Stimulated activated CD4-positive, alpha-beta T cell treated with anti-CD3 and anti-CD28 coated beads, Interleukin-15, amount 100 ng/mL, for 24 hours (primary cell): Measurements from ENCODE around the gene SMG1.
"Not testable (repeated sequence)": the region's sequence is repeated elsewhere in the genome, so short reads cannot be mapped to it uniquely, and the experiment has no call there.

Experiments
- DNase-seq: peaks from one replicate; pipeline ENCODE4 v3.0.0-alpha.2; 2020

The SMG1 gene

GRCh38 chr16:18932243-18932987 lies 6.2 kb upstream of the SMG1 start:
- DNase-seq = no peak

DNA sequence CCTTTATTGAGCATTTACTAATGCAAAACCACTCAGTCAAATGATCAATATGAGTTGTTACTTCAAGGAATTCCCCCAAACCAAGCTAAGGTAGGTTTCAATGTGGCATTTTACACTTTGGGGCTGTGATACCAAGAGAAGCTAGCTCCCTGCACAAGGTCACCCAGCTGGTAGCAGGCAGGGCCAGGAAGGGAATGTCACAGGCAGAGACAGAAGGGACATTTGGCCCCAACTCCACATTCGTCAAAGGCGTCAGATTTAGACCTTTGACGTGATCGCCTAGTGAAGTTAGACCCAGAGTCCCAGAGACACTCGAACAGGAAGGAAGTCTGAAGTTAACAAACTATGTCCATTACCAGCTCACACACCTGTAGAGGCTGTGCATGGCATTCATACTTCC lies 5.5 kb upstream of the SMG1 start:
- no peak for DNase-seq

DNA sequence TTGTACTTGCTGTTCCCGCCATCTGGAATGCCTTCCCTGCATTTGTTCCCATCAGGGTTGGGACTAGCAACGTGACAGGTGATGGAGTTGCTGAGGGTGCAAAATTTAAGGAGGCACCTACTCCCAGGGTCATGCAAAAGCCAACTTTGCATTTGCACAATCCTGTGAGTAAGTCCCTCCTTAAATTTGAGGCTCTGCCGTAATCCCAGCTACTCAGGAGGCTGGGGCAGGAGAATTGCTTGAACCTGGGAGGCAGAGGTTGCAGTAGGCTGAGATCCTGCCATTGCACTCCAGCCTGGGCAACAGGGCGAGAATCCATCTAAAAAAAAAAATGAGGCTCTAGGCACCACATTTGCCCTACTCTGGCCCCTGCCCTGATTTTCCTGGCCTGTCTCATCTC lies 3.9 kb upstream of the SMG1 start:
- DNase-seq = not testable (repeated sequence)

DNA sequence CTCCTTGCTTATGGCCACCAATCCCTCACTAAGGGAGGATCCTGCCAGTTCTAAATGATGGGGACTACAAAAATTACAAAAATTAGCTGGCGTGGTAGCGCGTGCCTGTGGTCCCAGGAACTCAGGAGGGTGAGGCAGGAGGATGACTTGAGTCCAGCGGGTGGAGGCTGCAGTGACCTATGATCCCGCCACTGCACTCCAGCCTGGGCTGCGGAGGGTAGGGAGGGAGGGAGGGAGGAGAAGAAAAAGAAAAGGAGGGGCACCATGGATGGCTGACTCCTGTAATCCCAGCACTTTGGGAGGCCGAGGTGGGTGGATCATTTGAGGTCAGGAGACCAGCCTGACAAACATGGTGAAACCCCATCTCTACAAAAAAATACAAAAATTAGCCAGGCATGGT lies 1.9 kb upstream of the SMG1 start:
- DNase-seq = not testable (repeated sequence)

DNA sequence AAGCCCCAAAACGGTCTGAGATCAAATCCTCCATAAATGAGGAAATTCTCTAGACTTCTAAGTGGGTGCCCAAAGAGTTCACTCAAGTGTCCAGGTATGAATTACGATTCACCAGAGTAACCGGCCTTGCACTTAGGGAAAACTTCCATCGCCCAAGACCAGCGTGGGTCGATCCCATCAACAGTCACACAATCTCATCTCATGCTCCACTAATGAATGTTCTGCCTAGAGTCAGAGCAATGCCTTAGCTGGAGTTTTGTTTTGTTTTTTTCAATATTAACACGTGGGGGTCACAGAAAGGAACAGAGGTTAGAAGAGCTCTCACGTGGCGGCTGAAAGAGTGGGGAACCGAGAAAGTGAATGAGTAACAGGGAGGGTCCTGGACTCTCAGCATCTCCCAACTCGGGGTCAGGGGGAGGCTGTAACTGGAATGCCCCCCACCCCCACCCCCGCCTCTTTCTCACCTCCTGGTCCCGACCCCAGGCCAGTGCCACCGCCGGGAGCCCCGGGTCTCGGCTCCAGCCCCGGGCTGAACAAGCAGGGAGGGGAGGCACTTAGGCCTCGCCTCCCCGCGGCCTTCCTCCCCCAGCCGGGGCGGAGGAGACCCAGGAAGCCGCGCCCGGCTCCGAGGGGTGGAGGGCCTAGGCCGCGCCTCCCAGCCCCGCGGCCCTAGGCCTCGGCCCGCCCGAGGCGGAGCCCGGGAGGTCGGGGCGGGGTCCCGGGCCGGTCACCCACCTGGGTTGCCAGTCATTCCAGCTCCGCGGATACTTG lies 808 bp downstream of the SMG1 start:
- DNase-seq = peak; percentile 72

GRCh38 chr16:18923935-18924334 lies 2.3 kb downstream of the SMG1 start:
- DNase-seq = not testable (repeated sequence)

DNA sequence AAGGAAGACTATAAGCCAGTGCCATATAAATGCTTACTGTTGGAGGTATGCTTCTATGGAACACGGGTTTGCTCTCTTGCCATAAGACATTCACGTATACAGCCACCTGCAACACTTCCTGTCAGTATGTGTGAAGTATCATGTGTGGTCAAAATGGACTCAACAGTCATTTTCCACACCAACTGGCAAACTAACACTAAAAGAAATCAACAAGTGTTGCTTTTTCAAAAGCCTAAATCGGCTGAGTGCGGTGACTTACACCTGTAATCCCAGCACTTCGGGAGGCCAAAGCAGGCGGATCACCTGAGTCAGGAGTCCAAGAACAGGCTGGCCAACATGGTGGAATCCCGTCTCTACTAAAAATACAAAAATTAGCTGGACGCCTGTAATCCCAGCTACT lies 3.1 kb downstream of the SMG1 start:
- not testable (repeated sequence) for DNase-seq

DNA sequence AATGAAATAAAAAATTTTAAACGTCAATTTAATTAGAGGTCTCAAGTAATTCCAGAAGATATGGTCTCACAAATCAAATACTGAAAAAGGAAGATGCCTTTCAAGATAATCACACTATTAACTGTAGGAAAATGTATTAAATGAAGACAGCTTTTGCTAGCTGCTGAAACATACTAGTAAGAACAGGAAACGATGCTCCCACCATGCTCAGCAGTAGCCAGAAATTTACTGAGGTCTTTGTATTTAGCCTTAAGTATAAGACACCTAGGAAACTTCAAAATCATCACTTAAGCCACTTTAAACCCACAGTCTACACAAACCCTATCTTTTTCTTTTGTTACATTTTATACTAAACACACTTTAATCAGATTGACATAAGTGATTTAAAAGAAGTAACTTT lies 16.6 kb downstream of the SMG1 start:
- DNase-seq = not testable (repeated sequence)

DNA sequence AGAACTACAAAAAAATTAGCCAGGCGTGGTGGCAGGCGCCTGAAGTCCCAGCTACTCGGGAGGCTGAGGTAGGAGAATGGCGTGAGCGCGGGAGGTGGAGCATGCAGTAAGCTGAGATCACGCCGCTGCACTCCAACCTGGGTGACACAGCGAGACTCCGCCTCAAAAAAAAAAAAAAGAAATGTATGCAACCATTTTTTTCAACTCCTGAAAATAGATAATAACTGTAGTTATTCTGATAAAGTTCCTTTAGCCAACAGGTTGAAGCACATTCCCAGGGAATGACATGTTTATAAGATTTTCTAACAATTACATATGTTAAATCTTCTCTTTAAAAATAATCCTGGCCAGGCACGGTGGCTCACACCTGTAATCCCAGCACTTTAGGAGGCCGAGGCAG lies 17.5 kb downstream of the SMG1 start:
- DNase-seq = not testable (repeated sequence)

DNA sequence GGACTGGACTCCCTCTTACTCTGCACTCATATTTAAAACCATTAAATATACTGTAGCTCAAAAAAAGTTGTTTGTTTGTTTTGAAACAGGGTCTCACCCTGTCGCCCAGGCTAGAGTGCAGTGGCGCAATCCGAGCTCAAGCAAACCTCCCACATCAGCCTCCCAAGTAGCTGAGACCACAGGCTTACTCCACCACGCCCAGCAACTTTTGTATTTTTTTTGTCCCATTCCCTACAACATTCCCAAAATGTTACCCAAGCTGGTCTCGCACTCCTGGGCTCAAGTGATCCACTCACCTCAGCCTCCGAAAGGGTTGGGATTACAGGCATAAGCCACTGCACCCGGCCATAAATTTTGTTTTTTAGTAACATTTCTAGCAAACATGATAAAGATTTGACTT lies 23.4 kb downstream of the SMG1 start:
- not testable (repeated sequence) for DNase-seq

GRCh38 chr16:18902044-18902443 lies 24.2 kb downstream of the SMG1 start:
- not testable (repeated sequence) for DNase-seq

DNA sequence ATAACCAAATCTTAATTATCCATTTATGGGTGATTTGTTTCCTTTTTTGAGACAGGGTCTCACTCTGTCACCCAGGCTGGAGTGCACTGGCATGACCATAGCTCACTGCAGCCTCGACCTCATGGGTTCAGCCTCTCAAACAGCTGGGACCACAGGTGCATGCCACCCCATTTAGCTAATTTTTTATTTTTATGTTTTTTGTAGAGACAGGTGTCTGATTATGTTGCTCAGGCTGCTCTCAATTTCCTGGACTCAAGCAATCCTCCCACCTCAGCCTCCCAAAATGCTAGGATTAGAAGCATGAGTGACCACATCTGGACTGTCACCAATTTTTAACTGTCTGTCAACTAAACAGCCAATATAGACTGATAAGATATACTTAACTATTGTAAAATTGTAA lies 25.0 kb downstream of the SMG1 start:
- DNase-seq = not testable (repeated sequence)

DNA sequence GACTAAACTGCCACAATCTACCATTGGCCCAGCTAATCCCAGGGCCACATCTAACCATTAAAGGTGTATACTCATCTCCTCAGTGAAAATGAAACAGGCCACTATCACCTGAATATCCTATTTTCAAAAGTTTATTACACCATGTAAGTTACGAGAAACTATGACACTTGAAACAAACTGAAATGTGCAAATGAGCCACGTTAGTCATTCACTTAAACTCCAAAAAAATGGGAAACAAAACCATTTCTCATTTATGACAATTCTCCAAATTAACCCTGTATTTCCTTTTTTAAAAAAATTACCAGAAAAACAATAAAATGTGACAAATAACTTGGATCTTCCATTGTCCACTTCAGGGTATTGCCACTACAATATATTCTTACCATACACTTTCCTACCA lies 41.8 kb downstream of the SMG1 start:
- DNase-seq = not testable (repeated sequence)

- not testable (repeated sequence) for DNase-seq
Measured at GRCh38 chr16:18877734-18878133, 48.5 kb downstream of the SMG1 start.

GRCh38 chr16:18877259-18877658 lies 48.9 kb downstream of the SMG1 start:
- DNase-seq = not testable (repeated sequence)

DNA sequence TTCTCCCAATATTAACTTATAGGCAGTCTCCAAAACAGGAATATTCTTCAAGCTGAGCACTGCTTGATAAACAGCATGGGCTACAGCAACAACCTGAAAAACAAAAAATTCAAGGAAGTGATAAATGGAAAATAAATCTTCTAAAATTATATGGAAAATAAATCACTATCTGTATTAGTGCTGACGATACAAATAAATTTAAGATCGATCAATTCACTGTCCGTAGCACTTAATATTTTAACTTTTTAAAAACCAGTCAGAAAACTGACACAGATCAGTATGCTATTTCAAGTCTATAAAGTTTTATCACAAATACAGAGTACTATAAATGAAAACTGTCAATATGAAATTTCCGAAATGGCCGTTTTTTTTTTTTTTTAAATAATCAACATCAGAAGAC lies 49.9 kb downstream of the SMG1 start:
- not testable (repeated sequence) for DNase-seq

DNA sequence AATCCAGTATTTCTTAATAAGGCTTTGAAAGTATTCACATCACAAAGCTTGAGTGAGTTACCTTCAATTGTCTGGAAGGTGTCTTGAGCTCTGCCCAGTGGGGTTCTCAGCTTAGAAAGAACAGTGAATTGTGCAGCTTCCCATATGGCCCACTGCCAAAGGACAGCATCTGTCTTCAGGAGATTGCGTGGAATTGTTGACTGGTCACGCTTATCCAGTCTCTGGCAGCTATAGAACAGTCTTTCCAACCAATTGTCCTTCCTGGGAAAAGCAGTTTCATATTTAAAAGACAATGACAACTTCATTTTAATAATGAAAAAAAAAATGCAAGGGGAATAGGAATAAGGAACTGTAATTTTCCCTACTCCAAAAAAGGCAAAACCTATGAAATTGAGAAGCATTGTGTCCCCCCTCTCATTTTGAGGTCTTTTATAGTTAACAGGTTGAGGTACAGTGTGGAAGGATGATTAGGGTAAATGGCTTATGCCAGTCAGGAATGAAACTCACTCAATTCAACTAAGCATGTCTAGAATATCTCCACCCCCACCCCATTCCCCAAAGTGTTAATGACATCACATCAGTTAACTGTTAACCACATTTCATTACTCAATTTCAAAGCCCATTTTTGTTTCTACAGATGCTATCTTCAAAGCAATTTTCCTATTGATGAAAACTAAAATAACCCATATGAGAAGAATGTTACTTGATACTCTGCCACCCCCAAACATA lies 57.0 kb downstream of the SMG1 start:
- not testable (repeated sequence) for DNase-seq

DNA sequence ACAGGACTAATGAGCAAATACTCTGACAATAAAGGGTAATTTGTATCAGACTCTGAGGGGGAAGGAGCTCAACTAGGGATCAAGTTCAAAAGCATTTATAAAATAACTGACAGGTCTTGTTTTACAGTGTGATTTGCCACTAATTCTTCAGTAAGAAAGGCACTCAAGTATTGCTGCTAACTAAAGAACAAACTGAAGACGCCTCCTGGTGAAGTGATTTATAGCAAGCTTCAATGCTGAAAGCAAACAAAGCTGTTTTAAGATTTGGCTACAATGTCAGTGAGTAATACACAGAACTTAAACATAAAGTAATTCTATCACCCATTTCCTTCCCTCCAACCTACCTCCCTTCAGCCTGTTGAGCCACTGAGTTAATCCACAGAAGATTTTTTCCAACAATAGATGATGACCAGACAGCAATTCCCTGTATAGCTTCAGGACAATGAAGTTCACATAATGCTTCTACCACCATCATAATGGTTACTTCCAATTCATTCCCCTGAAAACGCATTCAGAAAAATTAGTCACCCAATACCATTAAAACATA lies 59.9 kb downstream of the SMG1 start:
- not testable (repeated sequence) for DNase-seq

- DNase-seq = not testable (repeated sequence)
Measured at GRCh38 chr16:18862891-18863290, 63.3 kb downstream of the SMG1 start.

- no peak for DNase-seq
Measured at GRCh38 chr16:18855196-18855595, 71.0 kb downstream of the SMG1 start.

GRCh38 chr16:18853694-18854093 lies 72.5 kb downstream of the SMG1 start:
- no peak for DNase-seq

GRCh38 chr16:18852647-18853046 lies 73.6 kb downstream of the SMG1 start:
- no peak for DNase-seq

GRCh38 chr16:18846416-18846815 lies 79.8 kb downstream of the SMG1 start:
- DNase-seq = no peak
